HepG2 (cell line): Measurements from ENCODE around the gene CLEC16A.

Experiments
- EP300 ChIP-seq, 3 experiments: sonication (generic) in 1 of 3; formaldehyde crosslinking in 1 of 3; IDR thresholded peaks; 2 replicates each; pipeline versions ENCODE4 v1.5.1 to v1.6.1; 2011 to 2020; ENCODE audit warnings: low read depth in 2 of 3, low read length in 2 of 3, borderline replicate concordance in 1 of 3, improper control_type of control experiment in 1 of 3, mild to moderate bottlenecking in 1 of 3, missing genetic modification reagents in 1 of 3, moderate library complexity in 1 of 3
- SMARCC2 ChIP-seq: fragments of 450-650 bp; IDR thresholded peaks from 2 replicates; pipeline ENCODE4 v1.6.1; 2017; ENCODE audit warnings: antibody characterized with exemption, mild to moderate bottlenecking

GRCh38 chr16:11188801-11189740, 244.7 kb downstream of the CLEC16A start:
- TF ChIP-seq SMARCC2 (no peak), EP300 (IDR thresholded peaks at IDR 0.05; ENCODE audit: low read depth in 2 of 2, low read length in 2 of 2) (no peak), EP300 (CRISPR knock-in tag; IDR thresholded peaks at IDR 0.05; ENCODE audit: borderline replicate concordance) (0 out of 2 replicates have a peak, but pooled peaks have one; percentile 26)
